H1 (cell line): Measurements from ENCODE around the gene ENTPD8. TPM values are rescaled to one million over a fixed set of nuclear protein-coding genes. Genes with fewer than 3 reads are reported as not detected.
A peak's percentile ranks its signal among the peaks of the same experiment; 100 is the strongest.

Experiments used
- CTCF ChIA-PET: fragments of 300-600 bp; sonication (Branson Sonifier 250); formaldehyde crosslinking; loops from one replicate; lab custom pipeline; 2021; ENCODE audit not compliant: partially characterized antibody; lab: Charles Lee
- POLR2A ChIA-PET: fragments of 300-600 bp; sonication (Branson Sonifier 250); formaldehyde crosslinking; loops from one replicate; lab custom pipeline; 2021; ENCODE audit warnings: inconsistent platforms; ENCODE audit not compliant: partially characterized antibody; lab: Charles Lee
- DNase-seq, 2 experiments: peaks; one replicate each; pipeline versions ENCODE4 v3.0.0 to v3.0.0-alpha.2; 2010 to 2022; ENCODE audit warnings: low spot score in 2 of 2, low read depth in 1 of 2, mixed read lengths in 1 of 2
- FAIRE-seq: peaks from 2 replicates; lab custom pipeline; 2011; peaks lifted over from hg19 to GRCh38; lab: Jason Lieb, UNC
- H2AFZ ChIP-seq: 2 replicates; pipeline ENCODE4 v1.8.1; 2012; ENCODE audit warnings: low read length, inconsistent platforms
- H2AK5ac ChIP-seq: 2 replicates; pipeline ENCODE4 v1.6.1; 2013; ENCODE audit warnings: low read depth, low read length
- H2BK120ac ChIP-seq: replicated peaks from 2 replicates; pipeline ENCODE3; 2013; ENCODE audit warnings: low read depth, low read length, inconsistent platforms
- H2BK12ac ChIP-seq: 2 replicates; pipeline ENCODE4 v1.6.1; 2013; ENCODE audit warnings: low read depth, low read length
- H2BK15ac ChIP-seq: 2 replicates; pipeline ENCODE4 v1.6.1; 2013; ENCODE audit warnings: low read length
- H2BK20ac ChIP-seq: 2 replicates; pipeline ENCODE4 v1.6.1; 2013; ENCODE audit warnings: low read length
- H2BK5ac ChIP-seq: 2 replicates; pipeline ENCODE4 v1.6.1; 2013; ENCODE audit warnings: low read depth, low read length
- H3K14ac ChIP-seq: 2 replicates; pipeline ENCODE4 v1.6.1; 2013; ENCODE audit warnings: inconsistent platforms; ENCODE audit not compliant: insufficient read length
- H3K18ac ChIP-seq: 2 replicates; pipeline ENCODE4 v1.6.1; 2013; ENCODE audit warnings: low read length; ENCODE audit errors: extremely low read depth
- H3K23ac ChIP-seq: 2 replicates; pipeline ENCODE4 v1.6.1; 2013; ENCODE audit warnings: inconsistent platforms; ENCODE audit not compliant: insufficient read length
- H3K23me2 ChIP-seq: 2 replicates; pipeline ENCODE4 v1.6.1; 2013; ENCODE audit warnings: low read depth, low read length
- H3K27ac ChIP-seq: 2 replicates; pipeline ENCODE4 v1.6.1; 2011; ENCODE audit warnings: low read depth, low read length, inconsistent platforms
- H3K27me3 ChIP-seq, 4 experiments: replicated peaks in 1 of 4; 1 replicate in 1 of 4; 2 replicates in 3 of 4; pipeline versions ENCODE4 v1.6.1 to v1.8.1; 2011 to 2013; ENCODE audit warnings: low read length in 3 of 4, mild to moderate bottlenecking in 3 of 4, inconsistent platforms in 2 of 4, mixed read lengths in 2 of 4, moderate library complexity in 1 of 4; ENCODE audit not compliant: control insufficient read depth in 3 of 4, insufficient read depth in 3 of 4; ENCODE audit errors: extremely low read depth in 1 of 4
- H3K36me3 ChIP-seq, 4 experiments: 2 replicates each; pipeline versions ENCODE4 v1.6.1 to v1.8.1; 2011 to 2013; ENCODE audit warnings: mild to moderate bottlenecking in 4 of 4, low read length in 3 of 4, moderate library complexity in 2 of 4, control low read depth in 1 of 4, inconsistent platforms in 1 of 4; ENCODE audit not compliant: insufficient read depth in 4 of 4, control insufficient read depth in 2 of 4
- H3K4ac ChIP-seq: replicated peaks from 2 replicates; pipeline ENCODE3; 2013; ENCODE audit warnings: low read length, low read depth, mixed read lengths, inconsistent platforms; ENCODE audit not compliant: insufficient read length
- H3K4me1 ChIP-seq, 4 experiments: replicated peaks in 1 of 4; 1 replicate in 1 of 4; 2 replicates in 3 of 4; pipeline versions ENCODE4 v1.6.1 to v1.8.1; 2011 to 2013; ENCODE audit warnings: low read length in 3 of 4, inconsistent platforms in 2 of 4, mixed read lengths in 1 of 4; ENCODE audit not compliant: insufficient read depth in 4 of 4, control insufficient read depth in 3 of 4
- H3K4me2 ChIP-seq, 2 experiments: 2 replicates each; pipeline versions ENCODE4 v1.6.1 to v1.8.1; 2011 to 2013; ENCODE audit warnings: low read depth in 2 of 2, low read length in 2 of 2, control low read depth in 1 of 2, inconsistent platforms in 1 of 2, mild to moderate bottlenecking in 1 of 2; ENCODE audit not compliant: insufficient read depth in 1 of 2
- H3K4me3 ChIP-seq, 4 experiments: fragments of 200-600, 300-600 bp in 1 of 4; sonication (generic), shearing (Covaris generic), sonication (Bioruptor Twin) in 1 of 4; 2 replicates each; pipeline versions ENCODE4 v1.5.1 to v1.8.1; 2011 to 2016; ENCODE audit warnings: low read length in 4 of 4, low read depth in 3 of 4, control low read depth in 2 of 4, inconsistent platforms in 2 of 4, mild to moderate bottlenecking in 2 of 4, mixed read lengths in 1 of 4, moderate library complexity in 1 of 4; ENCODE audit not compliant: insufficient read depth in 2 of 4; ENCODE audit errors: extremely low read depth in 1 of 4
- H3K56ac ChIP-seq: replicated peaks from 2 replicates; pipeline ENCODE3; 2013; ENCODE audit warnings: low read depth, mild to moderate bottlenecking, mixed read lengths, low read length, inconsistent platforms; ENCODE audit not compliant: insufficient read length
- H3K79me1 ChIP-seq: 2 replicates; pipeline ENCODE4 v1.6.1; 2013; ENCODE audit warnings: low read depth, low read length, control low read depth
- H3K79me2 ChIP-seq, 2 experiments: 2 replicates each; pipeline versions ENCODE4 v1.6.1 to v1.8.1; 2012 to 2013; ENCODE audit warnings: low read length in 2 of 2, mild to moderate bottlenecking in 2 of 2, inconsistent platforms in 1 of 2; ENCODE audit not compliant: insufficient read depth in 2 of 2, control insufficient read depth in 1 of 2
- H3K9ac ChIP-seq, 4 experiments: replicated peaks in 1 of 4; 1 replicate in 1 of 4; 2 replicates in 3 of 4; pipeline versions ENCODE4 v1.6.1 to v1.8.1; 2011 to 2013; ENCODE audit warnings: low read depth in 3 of 4, low read length in 3 of 4, control low read depth in 2 of 4, mild to moderate bottlenecking in 2 of 4, moderate library complexity in 2 of 4, inconsistent platforms in 1 of 4; ENCODE audit errors: extremely low read depth in 1 of 4
- H3K9me3 ChIP-seq, 2 experiments: 2 replicates each; pipeline versions ENCODE4 v1.6.1 to v1.8.1; 2012 to 2013; ENCODE audit warnings: mild to moderate bottlenecking in 2 of 2, moderate library complexity in 2 of 2, control low read depth in 1 of 2, inconsistent platforms in 1 of 2, low read depth in 1 of 2, low read length in 1 of 2, mixed read lengths in 1 of 2; ENCODE audit not compliant: insufficient read depth in 2 of 2
- H4K20me1 ChIP-seq, 2 experiments: replicated peaks in 1 of 2; 2 replicates each; pipeline versions ENCODE3 to v1.8.1; 2011 to 2013; ENCODE audit warnings: inconsistent platforms in 2 of 2, low read length in 2 of 2, mild to moderate bottlenecking in 1 of 2; ENCODE audit not compliant: insufficient read depth in 2 of 2, control insufficient read depth in 1 of 2
- H4K5ac ChIP-seq: 2 replicates; pipeline ENCODE4 v1.6.1; 2013; ENCODE audit warnings: low read length, low read depth, mixed read lengths, inconsistent platforms; ENCODE audit not compliant: insufficient read length
- H4K8ac ChIP-seq: 2 replicates; pipeline ENCODE4 v1.8.0; 2013; ENCODE audit warnings: mild to moderate bottlenecking, moderate library complexity, low read length, inconsistent platforms; ENCODE audit not compliant: insufficient read depth; ENCODE audit errors: extremely low read depth
- H4K91ac ChIP-seq: replicated peaks from 2 replicates; pipeline ENCODE3; 2013; ENCODE audit warnings: low read length, mixed read lengths, inconsistent platforms; ENCODE audit not compliant: insufficient read length
- BACH1 ChIP-seq: IDR thresholded peaks from 2 replicates; pipeline ENCODE4 v1.6.1; 2012; ENCODE audit warnings: low read length, improper control_type of control experiment
- CTBP2 ChIP-seq: IDR thresholded peaks from 2 replicates; pipeline ENCODE4 v1.7.0; 2011; ENCODE audit warnings: borderline replicate concordance, mild to moderate bottlenecking, moderate library complexity, mixed read lengths, low read length; ENCODE audit not compliant: insufficient read depth, insufficient read length
- JUND ChIP-seq: IDR thresholded peaks from 2 replicates; pipeline ENCODE4 v1.6.1; 2011; ENCODE audit warnings: mild to moderate bottlenecking, improper control_type of control experiment, low read length
- KDM5A ChIP-seq: fragments of 200-600 bp; IDR thresholded peaks from 2 replicates; pipeline ENCODE4 v1.7.1; 2012; ENCODE audit warnings: mild to moderate bottlenecking, low read length, inconsistent platforms, mixed read lengths
- NANOG ChIP-seq: IDR thresholded peaks from 2 replicates; pipeline ENCODE4 v1.6.1; 2011; ENCODE audit warnings: low read length, low read depth, mild to moderate bottlenecking, inconsistent platforms; ENCODE audit not compliant: insufficient read depth, poor library complexity, severe bottlenecking
- NRF1 ChIP-seq: IDR thresholded peaks from 2 replicates; pipeline ENCODE4 v1.6.1; 2011; ENCODE audit warnings: mild to moderate bottlenecking, low read depth, low read length, improper control_type of control experiment
- POU5F1 ChIP-seq: IDR thresholded peaks from 2 replicates; pipeline ENCODE4 v1.6.1; 2011; ENCODE audit warnings: low read depth, mild to moderate bottlenecking, low read length, moderate library complexity
- RBBP5 ChIP-seq: IDR thresholded peaks from 2 replicates; pipeline ENCODE4 v1.7.1; 2012; ENCODE audit warnings: low read depth, mild to moderate bottlenecking, inconsistent platforms, low read length, moderate library complexity, borderline replicate concordance
- SAP30 ChIP-seq: fragments of 300-600 bp; sonication (generic); IDR thresholded peaks from 2 replicates; pipeline ENCODE4 v1.7.1; 2012; ENCODE audit warnings: low read length, moderate library complexity, mild to moderate bottlenecking, inconsistent platforms; ENCODE audit not compliant: insufficient read depth, insufficient replicate concordance
- SRF ChIP-seq: IDR thresholded peaks from 2 replicates; pipeline ENCODE4 v1.6.1; 2011; ENCODE audit warnings: mild to moderate bottlenecking, low read depth, low read length, moderate library complexity
- TAF1 ChIP-seq: IDR thresholded peaks from 2 replicates; pipeline ENCODE4 v1.6.1; 2011; ENCODE audit warnings: mild to moderate bottlenecking, low read depth, low read length
- WGBS, 2 experiments: shearing (Covaris generic) in 1 of 2; methylation state at CpG; one replicate each; pipeline versions ENCODE4 v1.1.6 to v1.1.7; 2013 to 2015; ENCODE audit warnings: low lambda C conversion rate in 2 of 2, mixed read lengths in 2 of 2, inconsistent platforms in 1 of 2, low coverage in 1 of 2, missing lambda C conversion rate in 1 of 2; ENCODE audit not compliant: insufficient replicate concordance in 2 of 2, insufficient coverage in 1 of 2, insufficient read length in 1 of 2; ENCODE audit errors: extremely low coverage in 1 of 2, missing lambda C conversion rate in 1 of 2; 5-methylcytosine and 5-hydroxymethylcytosine counted together
- polyA plus RNA-seq, 7 experiments: library from polyadenylated mRNA; depleted of rRNA in 3 of 7; stranded (reverse) in 5 of 7; unstranded in 2 of 7; fragments of >200 nt in 5 of 7; fragments of 200-250 nt in 2 of 7; gene quantifications; 1 replicate in 5 of 7; 2 replicates in 1 of 7; 4 replicates in 1 of 7; pipeline versions ENCODE4 v1.2.1 to v1.2.3, GENCODE V29; 2011 to 2013; ENCODE audit warnings: missing spikeins in 2 of 7, mixed read lengths in 2 of 7
- total RNA-seq: library from RNA; stranded (reverse); fragmentation: NEBNext Ultra II Directional; extraction: Animal tissue kit (Norgen Biotek cat#: 25700); gene quantifications from 2 replicates; pipeline ENCODE4 v1.2.1, GENCODE V29; 2021

ENTPD8 gene
- total and polyA plus RNA-seq, 2 of the 8 experiments (the other 6 are each of a cell fraction or from before 2014, with no cell fraction given): 0.48 to 0.51 TPM

GRCh38 chr9:137480686-137481683, 39.8 kb upstream of the ENTPD8 start:
- Histone ChIP-seq H3K9me3 (peaks cover 0 to 4% of the 10 kb centered on the region in 2 experiments; a peak in 1 of 4 replicates), H3K4me3 (no peak overlapping the region), H3K4me2 (no peak overlapping the region), H3K36me3 (no peaks in the 10 kb centered on the region), H4K20me1 (no peaks in the 10 kb centered on the region), H3K27ac (no peak overlapping the region), H3K79me2 (no peaks in the 10 kb centered on the region), H3K14ac (no peak overlapping the region), H2BK12ac (no peak overlapping the region), H3K4ac (no peak overlapping the region), H3K27me3 (no peaks in the 10 kb centered on the region; a peak in 1 of 7 replicates), H3K4me1 (no peaks in the 10 kb centered on the region; a peak in 2 of 7 replicates), H3K9ac (no peak overlapping the region), H2BK120ac (no peak overlapping the region), H4K91ac (no peak overlapping the region), H3K18ac (no peak overlapping the region; the same call in 1 of the 2 replicates), H4K8ac (no peak overlapping the region; the same call in none of the 2 replicates), H2AK5ac (no peak overlapping the region; the same call in 1 of the 2 replicates), H3K23ac (no peak overlapping the region), H2BK20ac (no peak overlapping the region), H2AFZ (no peak overlapping the region), H4K5ac (no peak overlapping the region), H2BK15ac (no peak overlapping the region), H3K23me2 (no peaks in the 10 kb centered on the region), H3K79me1 (no peaks in the 10 kb centered on the region), H2BK5ac (peak overlapping the region; percentile 52; the same call in 1 of the 2 replicates), H3K56ac (no peak overlapping the region)
- ChIA-PET CTCF (interaction anchor here (1.0 to 1.3 kb wide), 2 partner anchors 30 to 58 kb away, joined by 3 to 4 read pairs; partner anchors contain the start of genes EXD3 and NOXA1), POLR2A (no interaction called here)
- WGBS, 2 experiments: 91% methylated on average over 34 of the region's 38 CpGs; no CpG with 5 or more reads in 1 of the 2 experiments
- no peak for DNase-seq
- no peak for FAIRE-seq
- no peak for TF ChIP-seq NANOG
- no peak for TF ChIP-seq BACH1
- no peak for TF ChIP-seq TAF1
- no peak for TF ChIP-seq SRF
- TF ChIP-seq RBBP5: no peak
- no peak for TF ChIP-seq SAP30
- no peak for TF ChIP-seq KDM5A
- TF ChIP-seq CTBP2: no peak
- TF ChIP-seq NRF1: no peak
- no peak for TF ChIP-seq POU5F1
- TF ChIP-seq JUND: no peak
